Stimulated activated CD8-positive, alpha-beta memory T cell treated with anti-CD3 and anti-CD28 coated beads, Interleukin-15, amount 100 ng/mL, for 1 hour (primary cell): ENCODE data around the gene NR2C1.
"Not testable (repeated sequence)": the region's sequence is repeated elsewhere in the genome, so short reads cannot be mapped to it uniquely, and the experiment has no call there.

Experiments used
- DNase-seq: peaks from one replicate; pipeline ENCODE4 v3.0.0-alpha.2; 2020; ENCODE audit warnings: low read depth

The NR2C1 gene

DNA sequence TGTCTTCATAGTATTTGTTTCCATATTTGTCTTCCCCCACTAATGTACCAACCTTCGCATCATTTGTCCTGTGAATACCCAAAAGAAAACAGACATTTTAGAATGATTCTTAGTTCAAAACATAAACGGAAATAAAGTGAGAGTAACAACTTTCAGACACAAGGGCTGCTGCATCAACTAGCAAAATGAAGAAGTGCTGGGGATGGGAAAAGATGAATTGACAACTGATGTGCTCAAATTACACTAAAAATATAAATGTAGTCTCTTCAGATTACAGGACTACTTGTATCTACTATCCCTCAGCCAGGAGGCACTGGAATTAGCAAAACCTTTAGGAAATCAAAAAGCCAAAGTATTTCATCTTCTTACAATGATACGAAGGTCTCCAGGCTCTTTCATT lies 70.7 kb downstream of the NR2C1 start:
- no peak for DNase-seq

DNA sequence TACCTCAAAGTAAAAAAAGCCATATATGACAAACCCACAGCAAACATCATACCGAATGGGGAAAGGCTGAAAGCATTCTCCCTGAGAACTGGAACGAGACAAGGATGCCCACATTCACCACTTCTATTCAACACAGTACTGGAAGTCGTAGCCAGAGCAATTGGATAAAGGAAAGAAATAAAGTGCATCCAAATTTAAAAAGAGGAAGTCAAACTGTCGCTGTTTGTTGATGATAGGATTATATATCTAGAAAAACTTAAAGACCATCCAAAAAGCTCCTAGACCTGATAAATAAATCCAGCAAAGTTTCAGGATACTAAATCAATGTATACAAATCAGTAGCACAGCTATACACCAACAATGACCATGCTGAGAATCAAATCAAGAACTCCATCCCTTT lies 75.1 kb downstream of the NR2C1 start:
- DNase-seq, result no peak

DNA sequence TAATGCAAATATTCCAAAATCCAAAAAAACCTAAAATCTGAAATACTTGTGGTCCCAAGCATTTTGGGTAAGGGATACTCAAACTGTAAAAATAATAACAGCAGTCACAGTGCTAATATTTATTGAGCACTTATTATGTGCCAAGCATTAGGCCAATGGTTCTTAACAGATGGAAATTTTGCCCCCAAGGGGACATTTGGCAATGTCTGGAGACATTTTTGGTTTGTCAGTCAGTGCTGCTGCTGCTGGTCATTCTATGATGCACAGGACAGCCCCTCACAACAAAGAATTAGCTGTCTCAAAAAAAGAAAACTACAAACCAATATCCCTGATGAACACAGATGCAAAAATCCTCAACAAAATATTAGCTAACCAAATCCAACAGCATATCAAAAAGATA lies 75.7 kb downstream of the NR2C1 start:
- DNase-seq, result no peak

DNA sequence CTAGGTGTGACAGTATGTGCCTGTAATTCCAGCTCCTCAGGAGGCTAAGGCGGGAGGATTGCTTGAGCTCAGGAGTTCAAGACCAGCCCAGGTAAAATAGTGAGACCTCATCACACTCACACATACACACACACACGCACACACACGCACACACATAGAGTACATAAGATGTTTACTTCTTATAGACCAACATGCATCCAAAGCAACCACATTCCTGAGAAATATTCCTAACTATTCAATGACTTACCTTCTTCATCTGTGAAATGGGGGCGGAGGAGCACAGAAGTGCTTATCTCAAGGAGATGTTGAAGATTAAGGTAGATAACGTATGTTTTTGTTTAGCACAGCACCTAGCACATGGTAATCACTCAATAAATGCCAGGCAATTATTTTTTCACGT lies 76.4 kb downstream of the NR2C1 start:
- DNase-seq, result no peak

DNA sequence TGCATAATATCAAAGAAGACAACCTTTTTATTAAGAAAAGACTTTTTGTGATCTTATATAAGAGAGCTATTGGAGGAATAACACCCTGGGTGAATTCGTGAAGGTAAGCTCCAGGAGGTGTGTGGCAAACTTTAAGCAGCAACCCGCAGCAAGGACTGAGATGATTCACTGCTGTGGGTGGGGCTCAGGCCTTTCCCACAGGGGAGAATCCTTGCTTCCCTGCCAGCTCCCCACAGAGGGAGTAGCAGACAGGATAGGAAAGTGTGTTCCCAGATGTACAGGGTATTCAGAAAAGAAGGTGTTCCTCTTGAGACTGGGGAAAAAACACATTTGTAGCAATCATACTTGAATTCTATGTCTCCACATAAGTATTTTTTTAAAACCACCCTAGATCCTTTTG lies 79.1 kb downstream of the NR2C1 start:
- DNase-seq, result no peak

DNA sequence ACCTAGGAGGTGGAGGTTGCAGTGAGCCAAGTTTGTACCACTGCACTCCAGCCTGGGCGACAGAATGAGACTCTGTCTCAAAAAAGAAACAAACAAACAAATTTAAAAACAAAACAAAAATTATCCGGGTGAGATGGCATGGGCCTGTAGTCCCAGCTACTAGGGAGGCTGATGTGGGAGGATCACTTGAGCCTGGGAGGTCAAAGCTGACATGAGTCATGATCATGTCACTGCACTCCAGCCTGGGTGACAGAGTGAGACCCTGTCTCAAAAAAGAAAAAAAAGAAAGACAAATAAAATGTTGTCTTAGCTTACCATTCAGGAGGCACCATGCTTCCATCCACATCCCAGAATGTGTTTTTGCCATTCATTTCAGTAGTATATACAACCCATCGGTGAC lies 79.6 kb downstream of the NR2C1 start:
- DNase-seq, result not testable (repeated sequence)

DNA sequence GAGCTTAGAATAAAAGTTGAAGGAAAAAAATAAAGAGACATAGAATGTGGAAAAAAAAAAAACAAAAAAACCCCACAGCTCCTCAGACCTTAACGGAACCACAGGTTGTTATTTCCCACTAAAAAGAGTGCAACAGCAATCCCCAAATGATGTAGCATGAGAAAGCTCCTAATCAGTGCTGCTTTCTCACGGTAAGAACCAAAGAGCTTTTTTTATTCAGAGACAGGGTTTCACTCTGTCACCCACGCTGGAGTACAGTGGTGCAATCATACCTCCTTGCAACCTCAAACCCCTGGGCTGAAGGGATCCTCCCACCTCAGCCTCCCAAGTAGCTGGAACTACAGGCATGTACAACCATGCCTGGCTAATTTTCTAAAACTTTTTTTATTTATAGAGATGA lies 83.2 kb downstream of the NR2C1 start:
- no peak for DNase-seq

DNA sequence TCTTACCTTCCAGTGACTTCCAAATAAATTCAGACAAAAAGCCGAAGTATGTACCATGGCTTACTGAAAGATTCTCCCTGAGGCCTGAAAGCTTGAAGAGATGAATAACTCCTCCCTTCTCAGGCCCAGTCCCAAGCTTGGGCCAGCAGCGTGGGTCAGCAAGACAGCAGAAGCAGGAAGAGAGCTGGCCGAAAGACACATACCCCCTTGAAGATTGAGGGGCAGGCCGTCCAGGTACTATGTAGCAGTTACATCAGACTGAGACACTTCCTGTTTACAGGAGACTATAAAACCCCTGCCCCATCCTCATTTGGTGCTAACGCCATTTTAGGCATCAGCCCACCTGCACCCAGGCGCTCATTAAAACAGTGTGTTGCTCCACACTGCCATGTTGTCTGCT lies 84.9 kb downstream of the NR2C1 start:
- DNase-seq, result no peak

DNA sequence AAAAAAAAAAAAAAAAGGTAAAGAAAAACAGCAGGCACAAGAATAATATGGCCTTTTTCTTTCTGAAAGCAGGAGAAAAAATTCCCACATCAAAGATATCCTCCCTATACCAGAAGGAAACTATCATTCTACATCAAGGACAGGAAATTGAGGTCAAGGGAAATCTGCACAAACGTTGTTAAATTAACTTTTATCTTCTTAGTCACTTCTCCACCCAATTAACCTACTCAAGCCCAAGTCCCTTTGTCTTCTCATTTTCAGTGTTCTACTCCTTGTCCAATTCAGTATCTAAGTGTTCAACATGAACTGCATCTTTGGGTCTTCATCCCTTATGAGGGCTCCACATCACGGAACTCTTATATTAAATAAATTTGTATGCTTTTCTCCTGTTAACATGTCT lies 85.6 kb downstream of the NR2C1 start:
- no peak for DNase-seq

DNA sequence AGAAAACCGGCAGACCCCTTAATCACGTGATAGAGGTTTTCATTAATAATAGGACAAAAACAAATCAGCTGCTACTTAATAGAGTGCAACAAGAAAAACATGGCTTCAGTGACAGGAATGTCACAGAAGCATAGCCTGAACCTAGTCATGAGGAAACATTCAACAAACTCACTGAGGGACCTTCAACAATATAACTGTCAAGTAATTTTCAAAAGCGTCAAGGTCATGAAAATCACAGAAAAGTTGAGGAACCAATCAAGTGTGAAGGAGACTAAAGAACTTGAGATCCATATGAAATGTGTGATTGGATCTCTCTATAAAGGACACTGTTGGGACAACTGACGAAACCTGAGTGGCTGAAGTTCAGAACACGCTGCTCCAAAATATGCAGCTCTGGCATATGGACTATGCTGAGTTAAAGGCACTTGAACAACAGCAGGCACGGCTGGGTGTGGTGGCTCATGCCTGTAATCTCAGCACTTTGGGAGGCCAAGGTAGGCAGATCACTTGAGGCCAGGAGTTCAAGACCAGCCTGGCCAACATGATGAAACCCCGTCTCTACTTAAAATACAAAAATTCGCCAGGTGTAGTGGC lies 86.2 kb downstream of the NR2C1 start:
- no peak for DNase-seq

DNA sequence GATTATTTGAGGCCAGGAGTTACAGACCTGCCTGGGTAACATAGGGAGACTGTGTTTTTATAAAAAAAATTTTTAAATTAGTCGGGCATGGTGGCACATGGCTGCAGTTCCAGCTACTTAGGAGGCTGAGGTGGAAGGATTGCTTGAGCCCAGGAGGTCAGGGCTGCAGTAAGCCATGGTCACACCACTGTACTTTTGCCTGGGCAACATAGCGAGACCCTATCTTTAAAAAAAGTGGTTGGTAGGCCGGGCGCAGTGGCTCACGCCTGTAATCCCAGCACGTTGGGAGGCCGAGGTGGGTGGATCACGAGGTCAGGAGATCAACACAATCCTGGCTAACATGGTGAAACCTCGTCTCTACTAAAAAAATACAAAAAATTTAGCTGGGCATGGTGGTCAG lies 88.3 kb downstream of the NR2C1 start:
- not testable (repeated sequence) for DNase-seq

DNA sequence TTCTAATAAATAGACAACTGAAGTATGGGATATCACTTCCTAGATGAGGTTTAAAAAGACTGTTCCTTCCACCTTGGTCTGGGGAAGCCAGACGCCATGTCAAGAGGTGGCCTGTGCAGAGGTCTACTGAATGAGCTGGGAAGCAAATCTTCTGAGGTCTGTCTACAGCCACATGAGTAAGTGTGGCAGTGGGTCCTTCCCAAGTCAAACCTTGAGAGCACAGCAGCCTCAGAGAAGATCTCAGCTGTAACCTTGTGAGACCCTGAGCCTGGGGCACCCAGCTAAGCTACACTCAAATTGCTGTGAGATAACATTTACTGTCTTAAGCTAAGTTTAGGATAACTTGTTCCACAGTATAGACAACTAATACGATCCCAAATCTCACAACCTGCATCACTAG lies 90.1 kb downstream of the NR2C1 start:
- no peak for DNase-seq

DNA sequence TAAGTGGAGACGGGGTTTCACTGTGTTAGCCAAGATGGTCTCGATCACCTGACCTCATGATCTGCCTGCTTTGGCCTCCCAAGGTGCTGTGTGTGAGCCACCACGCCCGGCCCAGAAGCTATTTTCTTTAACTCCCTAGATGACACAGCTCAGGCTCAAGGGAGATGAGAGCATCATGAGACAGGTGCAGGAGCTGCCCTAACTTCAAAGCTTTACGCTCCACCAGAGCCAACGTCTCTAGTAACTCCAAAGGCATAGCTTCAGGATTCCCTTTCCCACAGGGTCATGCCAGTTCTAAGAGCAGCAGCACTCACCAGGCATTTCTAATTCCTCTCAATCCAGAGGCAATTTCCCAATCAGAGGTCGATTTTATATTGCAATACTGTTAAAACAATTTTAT lies 91.0 kb downstream of the NR2C1 start:
- DNase-seq, result no peak

DNA sequence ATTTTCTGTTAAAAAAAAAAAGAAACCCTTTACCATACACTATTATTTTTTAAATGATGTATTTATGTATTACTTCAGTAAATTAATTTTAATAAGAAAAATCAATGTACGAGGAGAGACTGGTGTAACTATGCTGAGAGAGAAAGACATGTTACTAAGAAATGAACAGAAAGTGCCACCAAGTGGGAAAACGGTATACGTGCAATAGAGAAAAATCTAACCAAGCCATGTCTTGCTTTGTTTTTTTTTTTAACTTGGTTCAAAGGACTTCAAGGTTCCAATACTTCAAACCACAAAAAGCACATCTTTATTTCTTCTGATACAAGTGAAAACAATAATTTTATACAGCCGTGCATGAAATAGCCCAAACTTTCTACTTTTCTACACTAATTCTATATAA lies 92.8 kb downstream of the NR2C1 start:
- no peak for DNase-seq

DNA sequence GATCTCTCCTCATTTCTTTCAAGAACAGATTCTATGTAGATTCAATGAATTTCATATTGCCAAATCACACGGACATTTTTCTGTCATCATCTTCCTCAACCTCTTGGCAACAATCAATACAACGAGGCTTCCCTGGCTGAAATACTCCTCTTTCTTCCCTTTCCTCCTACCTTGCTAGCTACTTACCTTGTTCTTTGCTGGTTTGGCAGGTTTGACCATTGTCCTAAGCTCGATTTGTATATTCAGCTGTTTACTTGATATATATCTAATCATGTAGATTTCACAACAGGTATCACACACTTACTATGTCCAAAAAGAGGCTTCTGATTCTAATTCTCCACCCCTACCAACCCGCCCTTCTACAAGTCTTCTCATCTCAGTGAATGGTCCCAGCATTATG lies 93.5 kb downstream of the NR2C1 start:
- DNase-seq, result no peak

DNA sequence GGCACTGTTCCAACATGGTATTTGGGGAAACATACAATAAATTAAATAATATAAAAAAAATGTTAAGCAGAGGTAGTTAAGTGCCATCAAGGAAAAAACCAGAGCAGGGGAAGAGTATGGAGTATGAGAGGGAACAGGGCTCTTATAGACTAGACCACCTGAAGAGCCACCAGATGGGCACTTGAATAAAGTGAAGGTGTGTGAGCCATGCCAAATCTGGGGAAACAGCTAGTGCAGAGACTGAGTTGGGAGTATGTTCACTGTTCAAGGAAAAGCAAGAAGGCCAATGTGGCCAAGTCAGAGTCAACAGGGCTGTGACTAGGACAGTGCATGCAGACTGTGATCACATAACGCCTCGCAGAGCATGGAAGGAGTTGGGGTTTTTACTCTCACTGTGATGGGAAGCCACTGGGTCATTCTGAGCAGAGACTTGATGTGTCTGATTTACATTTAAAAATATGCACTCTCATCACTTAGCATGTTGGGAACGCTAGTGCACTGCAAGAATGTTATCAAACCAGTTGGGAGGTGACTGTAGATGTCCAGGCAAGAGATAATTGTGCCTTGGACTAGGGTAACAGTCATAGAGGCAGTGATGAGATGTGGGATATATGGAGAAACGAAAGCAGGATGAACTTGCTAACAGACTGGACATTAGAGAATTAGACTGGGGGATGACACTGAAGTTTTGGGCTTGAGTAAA lies 95.5 kb downstream of the NR2C1 start:
- no peak for DNase-seq

DNA sequence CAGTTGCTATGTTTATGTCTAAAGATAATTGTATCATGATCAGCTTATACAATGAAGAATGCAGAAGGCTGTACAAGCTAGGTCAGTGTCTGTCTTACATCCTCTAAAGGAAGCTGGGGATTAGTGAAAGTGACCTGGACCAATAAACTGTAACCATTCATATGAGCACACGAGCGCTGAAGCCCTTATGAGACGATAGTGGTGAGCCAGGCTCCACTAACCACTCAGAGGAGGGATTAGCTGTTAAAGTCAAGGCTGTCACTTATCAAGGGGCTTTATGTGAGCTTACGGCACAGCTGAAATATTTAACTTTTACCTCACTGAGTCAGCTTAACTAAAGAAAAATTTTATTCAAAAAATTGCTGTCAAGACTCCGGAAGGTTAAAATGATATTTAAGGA lies 100.2 kb downstream of the NR2C1 start:
- no peak for DNase-seq

DNA sequence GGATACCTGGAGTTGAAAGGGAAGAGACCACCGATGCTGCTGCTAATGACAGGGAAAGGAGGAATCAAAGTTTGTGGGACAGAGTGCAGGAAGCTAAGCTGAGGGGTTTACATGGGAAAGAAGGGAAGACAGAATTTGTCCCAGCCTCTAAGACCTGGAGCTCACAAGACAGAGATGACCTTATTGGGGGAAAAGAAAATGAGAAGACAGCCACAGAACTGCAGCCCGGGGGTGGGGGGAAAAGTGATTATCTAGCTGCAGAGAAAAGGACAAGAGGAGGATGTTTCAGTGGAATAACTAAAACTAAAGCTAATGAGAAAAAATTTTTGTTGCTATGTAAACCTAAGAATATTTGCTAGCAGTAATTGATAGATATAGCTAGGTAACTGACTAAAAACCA lies 100.6 kb downstream of the NR2C1 start:
- no peak for DNase-seq

DNA sequence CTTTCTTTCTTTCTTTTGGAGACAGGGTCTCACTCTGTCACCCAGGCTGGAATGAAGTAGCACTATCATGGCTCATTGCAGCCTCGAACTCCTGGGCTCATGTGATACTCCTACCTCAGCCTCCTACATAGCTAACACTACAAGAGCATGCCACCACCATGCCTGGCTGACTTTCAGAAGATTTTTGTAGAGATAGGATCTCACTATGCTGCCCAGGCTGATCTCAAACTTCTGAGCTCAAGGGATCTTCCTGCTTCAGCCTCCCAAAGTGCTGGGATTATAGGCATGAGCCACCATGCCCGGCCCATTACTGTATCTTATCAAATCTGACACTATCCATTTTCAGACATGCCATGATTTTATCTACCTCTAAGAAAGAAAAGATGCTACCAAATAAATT lies 101.5 kb downstream of the NR2C1 start:
- no peak for DNase-seq

DNA sequence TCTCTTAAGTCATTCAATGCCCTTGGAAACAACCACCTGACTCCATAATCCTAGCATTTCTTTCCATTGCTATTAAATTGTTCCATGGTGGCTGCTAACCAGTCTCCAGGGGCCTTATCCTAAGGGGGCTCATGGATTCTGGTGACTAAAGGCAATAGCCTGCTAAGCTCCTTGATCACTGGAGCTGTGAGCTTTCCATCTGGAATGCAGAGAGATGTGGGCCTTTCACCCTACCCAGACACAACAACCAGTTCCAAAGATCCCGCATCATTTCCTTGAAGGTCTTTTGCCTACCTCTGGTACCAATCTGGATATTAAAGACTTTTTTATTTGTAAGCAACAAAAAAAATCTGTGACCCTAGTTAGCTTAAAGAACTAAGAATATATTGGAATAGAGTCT lies 102.9 kb downstream of the NR2C1 start:
- DNase-seq, result no peak
